HG03439 (cell line): ENCODE results near the gene OR2C1.

ENCODE experiments used
- ATAC-seq: cut with Tn5 transposase; IDR thresholded peaks from one replicate; pipeline ENCODE4 v1.9.1; 2021; ENCODE audit warnings: mild to moderate bottlenecking, moderate library complexity; ENCODE audit not compliant: unreplicated experiment

Gene OR2C1

DNA sequence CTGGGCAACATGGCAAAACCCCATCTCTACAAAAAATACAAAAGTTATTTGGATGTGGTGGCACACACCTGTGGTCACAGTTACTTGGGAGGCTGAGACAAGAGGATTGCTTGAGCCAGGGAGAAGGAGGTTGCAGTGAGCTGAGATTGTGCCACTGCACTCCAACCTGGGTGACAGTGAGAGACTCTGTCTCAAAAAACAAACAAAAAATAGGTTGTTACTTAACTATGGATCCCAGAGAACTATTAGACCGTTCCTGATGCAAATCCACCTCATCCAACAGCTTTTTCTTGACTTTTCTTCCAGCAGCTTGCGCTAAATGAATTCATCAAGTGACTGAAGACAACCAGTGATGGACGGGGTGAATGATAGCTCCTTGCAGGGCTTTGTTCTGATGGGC is at the start of gene OR2C1:
Gene OR2C1, plus strand, starts transcription at position 301 of the 400 bp plus-strand sequence. Its CDS starts 52 bp downstream, at position 353.
- ATAC-seq: no peak

- no peak for ATAC-seq
These were observed 49.6 kb upstream of the OR2C1 start for GRCh38 chr16:3306078-3306477.

DNA sequence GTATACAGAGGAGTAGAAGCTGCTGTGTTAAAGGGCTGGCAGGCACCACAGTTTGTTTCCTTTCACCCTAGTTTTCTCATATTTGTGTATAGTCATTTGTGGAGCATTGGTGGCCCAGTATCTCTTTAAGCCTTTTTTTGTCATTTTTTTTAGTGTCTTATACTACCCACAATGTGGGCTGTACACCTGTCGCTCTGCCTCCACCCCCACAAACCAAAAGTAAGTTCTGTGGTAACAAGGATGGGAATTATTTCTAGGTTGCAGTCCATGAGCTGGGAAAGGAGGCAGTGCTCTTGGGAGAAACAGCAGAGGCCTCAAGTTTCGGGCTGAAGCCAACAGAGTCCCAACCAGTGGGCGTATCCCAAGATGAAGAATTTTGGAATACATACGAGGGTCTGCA is 44.2 kb upstream of the OR2C1 start:
- no peak for ATAC-seq

DNA sequence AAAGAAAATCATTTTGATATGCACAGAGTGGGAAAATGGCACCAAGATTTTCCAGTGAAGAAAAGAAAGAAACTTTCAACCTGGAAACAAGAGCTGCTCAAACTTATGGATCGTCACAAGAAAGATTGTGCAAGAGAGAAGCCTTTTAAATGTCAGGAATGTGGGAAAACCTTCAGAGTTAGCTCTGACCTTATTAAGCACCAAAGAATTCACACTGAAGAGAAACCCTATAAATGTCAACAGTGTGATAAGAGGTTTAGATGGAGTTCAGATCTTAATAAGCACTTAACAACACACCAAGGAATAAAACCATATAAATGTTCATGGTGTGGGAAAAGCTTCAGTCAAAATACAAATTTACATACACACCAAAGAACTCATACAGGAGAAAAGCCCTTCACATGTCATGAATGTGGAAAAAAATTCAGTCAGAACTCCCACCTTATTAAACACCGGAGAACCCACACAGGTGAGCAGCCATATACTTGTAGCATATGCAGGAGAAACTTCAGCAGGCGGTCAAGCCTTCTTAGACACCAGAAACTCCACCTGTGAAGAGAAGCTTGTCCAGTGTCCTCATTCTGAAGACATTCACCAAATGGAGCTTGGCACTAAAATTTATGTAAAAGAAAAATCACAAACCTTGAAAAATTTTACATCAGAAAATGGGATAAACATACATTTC is 38.2 kb upstream of the OR2C1 start:
- no peak for ATAC-seq

DNA sequence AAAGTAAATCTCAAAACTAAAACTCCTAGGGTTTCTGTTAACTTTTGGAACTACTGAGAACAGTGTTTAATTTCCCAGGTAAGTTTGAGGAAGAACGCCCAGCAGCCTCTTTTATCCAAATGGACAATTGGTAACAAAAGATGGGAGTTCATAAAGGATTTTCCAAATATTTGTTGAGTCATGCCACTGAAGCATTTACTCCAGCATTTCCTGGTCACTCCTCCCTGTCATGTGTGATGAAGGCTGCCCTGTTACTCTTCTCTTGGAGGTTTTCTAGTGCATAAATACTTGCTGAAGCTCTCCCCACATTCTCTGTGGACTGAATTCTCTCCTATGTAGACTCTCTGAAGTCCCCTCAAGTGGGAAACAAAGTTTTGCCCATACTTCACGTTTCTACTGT is 33.9 kb upstream of the OR2C1 start:
- ATAC-seq: no peak

GRCh38 chr16:3327514-3327913 is 28.2 kb upstream of the OR2C1 start:
- no peak for ATAC-seq

- ATAC-seq: no peak
These were observed 27.6 kb upstream of the OR2C1 start for GRCh38 chr16:3328104-3328503.

DNA sequence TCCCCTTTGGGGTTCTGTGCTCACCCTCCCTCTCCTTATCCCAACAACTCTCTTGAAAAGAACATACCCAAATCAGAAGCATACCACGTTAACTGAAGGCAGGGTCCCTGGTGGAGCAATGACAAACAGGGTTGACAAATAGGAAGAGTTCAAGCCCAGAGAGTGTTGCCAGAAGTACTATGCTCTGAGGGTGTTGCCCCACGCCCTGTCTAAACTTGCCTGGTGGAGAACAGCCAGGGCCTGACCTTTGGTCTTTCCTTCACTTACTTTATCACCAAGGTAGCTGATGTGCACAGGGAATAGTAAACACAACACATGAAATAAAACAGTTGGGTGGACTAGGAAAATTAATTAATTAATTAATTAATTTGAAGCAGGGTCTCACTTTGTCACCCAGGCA is 27.0 kb upstream of the OR2C1 start:
- no peak for ATAC-seq

DNA sequence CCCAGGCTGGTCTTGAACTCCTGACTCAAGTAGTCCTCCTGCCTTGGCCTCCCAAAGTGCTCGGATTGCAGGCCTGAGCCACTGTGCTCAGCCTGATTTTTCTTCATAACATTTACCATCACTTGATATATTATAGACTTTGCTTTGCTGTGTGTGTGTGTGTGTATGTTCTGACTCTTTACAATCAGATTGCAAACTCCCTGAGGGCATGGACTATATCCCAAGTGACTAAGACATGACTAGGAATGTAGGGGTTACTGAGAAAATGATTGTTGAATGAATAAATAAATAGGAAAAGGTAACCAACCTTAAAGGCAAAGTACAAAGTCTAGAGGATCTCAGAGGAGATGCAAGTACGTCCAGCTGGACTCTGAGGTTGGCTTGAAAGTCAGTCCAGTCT is 9.6 kb upstream of the OR2C1 start:
- no peak for ATAC-seq

GRCh38 chr16:3347586-3347985 is 8.1 kb upstream of the OR2C1 start:
- ATAC-seq: no peak

- ATAC-seq: no peak
These were observed 7.0 kb upstream of the OR2C1 start for GRCh38 chr16:3348547-3349167.

- no peak for ATAC-seq
These were observed 6.5 kb upstream of the OR2C1 start for GRCh38 chr16:3349175-3349574.

GRCh38 chr16:3356118-3356517 is 429 bp downstream of the OR2C1 start:
- no peak for ATAC-seq

- ATAC-seq: no peak
These were observed 3.2 kb downstream of the OR2C1 start for GRCh38 chr16:3358871-3359270.

DNA sequence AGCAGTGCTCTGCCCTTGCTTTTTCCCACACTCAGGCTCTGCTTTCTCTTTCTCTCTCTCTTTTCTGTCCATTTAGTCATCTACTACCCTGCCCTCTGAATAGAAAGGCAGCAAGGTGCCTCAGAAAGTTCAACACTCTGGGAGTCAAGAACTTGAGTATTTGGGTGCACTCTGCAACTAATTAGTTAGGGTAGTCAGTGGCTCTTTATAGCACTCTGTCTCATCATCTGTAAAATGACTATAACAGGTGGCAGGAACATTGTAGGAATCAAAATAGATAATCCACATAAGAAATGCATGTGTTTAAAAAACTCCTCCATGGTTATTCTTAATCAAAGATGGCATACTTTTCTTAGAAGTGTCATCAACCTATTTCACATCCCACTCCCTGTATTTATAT is 7.2 kb downstream of the OR2C1 start:
- ATAC-seq: no peak

- ATAC-seq: no peak
These were observed 8.1 kb downstream of the OR2C1 start for GRCh38 chr16:3363793-3364192.

GRCh38 chr16:3364774-3365427 is 9.2 kb downstream of the OR2C1 start:
- ATAC-seq: no peak

- ATAC-seq: no peak
These were observed 13.4 kb downstream of the OR2C1 start for GRCh38 chr16:3369073-3369472.

DNA sequence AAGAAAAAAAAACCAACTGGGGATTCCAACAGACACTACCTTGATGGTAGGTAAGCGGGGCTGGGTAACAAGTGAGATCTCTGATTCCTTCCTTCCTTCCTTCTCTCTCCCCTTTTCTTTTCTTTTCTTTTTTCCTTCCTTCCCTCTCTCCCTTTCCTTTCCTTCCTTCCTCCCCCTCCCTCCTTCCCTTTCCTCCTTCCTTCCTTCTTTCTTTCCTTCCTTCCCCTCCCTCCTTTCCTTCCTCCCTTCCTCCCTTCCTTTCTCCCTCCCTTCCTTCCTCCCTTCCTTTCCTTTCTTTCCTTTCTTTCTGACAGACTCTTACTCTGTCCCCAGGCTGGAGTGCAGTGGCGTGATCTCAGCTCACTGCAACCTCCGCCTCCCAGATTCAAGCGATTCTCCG is 20.0 kb downstream of the OR2C1 start:
- ATAC-seq: no peak

- no peak for ATAC-seq
These were observed 22.2 kb downstream of the OR2C1 start for GRCh38 chr16:3377917-3378316.

DNA sequence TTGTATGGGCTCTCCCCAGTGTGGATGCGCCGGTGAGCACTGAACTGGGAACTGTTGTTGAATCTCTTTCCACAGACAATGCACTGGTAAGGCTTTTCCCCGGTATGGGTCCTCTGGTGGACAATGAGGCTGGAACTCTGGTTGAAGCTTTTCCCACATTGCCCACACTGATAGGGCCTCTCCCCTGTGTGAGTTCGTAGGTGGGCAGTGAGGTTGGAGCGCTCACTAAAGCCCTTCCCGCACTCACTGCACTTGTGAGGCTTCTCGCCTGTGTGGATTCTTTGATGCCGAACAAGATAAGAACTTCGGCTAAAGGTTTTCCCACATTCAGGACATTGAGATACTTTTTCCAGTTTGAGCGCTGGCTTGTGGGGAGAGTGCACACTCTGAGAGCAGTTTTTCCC is 27.4 kb downstream of the OR2C1 start:
- ATAC-seq: no peak

DNA sequence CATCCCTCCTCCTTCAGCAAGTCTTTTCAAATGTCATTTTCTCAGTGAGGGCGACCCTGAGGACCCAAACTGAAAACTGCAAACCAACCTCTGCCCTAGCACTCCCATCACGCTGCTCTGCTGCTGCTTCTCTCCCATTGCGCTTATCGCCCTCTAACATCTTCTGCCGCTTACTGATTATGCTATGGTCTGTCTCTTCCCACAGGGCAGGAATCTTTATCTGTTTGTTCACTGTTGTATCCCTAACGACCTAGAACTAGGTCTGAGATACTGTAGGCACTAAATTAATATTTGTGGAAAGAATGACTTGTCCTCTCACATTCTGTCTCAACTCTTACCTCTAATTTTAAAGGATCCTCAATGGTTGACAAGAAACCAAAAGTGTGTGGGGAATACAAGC is 32.6 kb downstream of the OR2C1 start:
- ATAC-seq: no peak
